Stimulated activated CD4-positive, alpha-beta T cell treated with anti-CD3 and anti-CD28 coated beads, Interleukin-15, amount 100 ng/mL, for 48 hours (primary cell): ENCODE results near the gene RPH3AL.
"Not testable (repeated sequence)": the region's sequence is repeated elsewhere in the genome, so short reads cannot be mapped to it uniquely, and the experiment has no call there.

Experiments
- DNase-seq, 2 donors: peaks; one replicate each; pipeline ENCODE4 v3.0.0-alpha.2; 2020; ENCODE audit warnings: low read depth in 2 of 2

RPH3AL gene

GRCh38 chr17:202501-202951 lies 150.1 kb downstream of the RPH3AL start:
- DNase-seq = no peak

- not testable (repeated sequence) for DNase-seq
Observed at GRCh38 chr17:201736-202135, 150.9 kb downstream of the RPH3AL start.

GRCh38 chr17:201257-201656 lies 151.3 kb downstream of the RPH3AL start:
- not testable (repeated sequence) for DNase-seq

DNA sequence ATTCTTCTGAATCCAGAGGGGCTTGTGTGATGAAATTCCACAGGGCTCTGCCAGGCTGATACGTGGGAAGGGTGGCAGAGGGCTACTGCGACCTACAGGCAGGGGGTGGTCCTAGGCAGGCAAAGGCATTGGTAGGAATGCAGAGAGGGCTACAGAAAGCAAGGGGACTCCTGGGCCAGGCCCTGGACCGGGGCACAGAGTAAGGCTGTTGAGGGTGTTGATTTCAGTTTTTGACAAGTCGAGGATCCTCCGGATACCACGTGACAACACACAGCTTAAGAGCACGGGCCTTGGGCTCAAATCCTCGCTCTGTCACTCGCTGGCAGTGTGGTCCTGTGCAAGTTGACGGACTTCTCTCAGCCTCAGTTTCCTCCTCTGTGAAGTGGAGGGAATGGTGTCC lies 152.0 kb downstream of the RPH3AL start:
- no peak for DNase-seq

DNA sequence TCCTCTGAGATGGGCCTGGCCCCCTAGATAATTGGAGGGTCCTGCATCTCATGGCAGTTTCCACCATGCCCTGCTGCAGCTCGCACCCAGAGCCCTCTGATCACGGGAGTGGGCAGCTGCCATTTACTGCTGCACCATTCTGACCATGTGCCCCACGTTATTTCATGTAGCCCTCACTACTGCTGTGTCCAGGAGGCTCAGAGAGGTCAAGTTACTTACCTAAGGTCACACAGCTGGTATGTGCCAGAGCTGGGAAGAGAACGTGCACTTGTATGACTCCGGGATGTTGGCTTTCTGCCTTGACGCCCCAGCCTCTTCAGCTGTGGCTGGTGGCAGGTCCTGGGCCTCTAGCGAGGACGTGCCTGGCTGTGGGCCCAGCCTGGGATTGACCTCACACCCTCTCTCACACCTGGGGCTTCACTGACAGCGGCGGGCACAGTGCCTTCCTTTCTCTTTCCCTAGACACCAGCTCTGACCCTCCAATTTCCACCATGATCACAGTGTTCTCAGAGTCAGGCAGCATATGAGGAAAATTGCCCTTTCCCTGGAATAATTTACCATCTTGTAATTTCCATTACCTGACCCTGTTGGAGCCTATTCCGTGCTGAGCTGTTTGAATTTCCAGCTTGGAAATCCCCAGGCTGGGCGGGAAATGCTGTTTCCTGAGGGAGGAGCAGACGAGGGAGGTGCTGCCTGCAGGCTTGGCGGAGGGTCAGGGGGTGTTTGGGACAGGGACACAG lies 152.6 kb downstream of the RPH3AL start:
- no peak for DNase-seq

DNA sequence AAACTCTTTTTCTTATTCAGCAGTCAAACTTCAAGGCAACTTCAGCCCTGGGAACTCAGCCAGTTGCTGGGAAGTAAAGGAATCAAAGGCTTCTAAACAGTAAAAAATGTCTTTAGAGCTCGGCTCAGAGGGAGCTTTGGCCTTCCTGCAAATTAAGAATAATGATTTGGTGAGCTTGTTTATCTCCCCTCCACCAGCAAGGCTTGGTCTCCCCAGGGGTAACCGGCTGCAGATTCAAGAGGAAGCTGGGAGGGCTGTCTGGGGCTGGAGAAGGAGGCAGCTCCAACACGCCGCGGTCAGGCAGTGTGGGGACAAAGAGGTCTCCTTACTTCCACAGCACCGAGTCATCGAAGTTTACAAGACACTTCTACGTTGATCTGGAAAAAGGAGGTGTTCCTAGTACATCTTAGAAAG lies 153.4 kb downstream of the RPH3AL start:
- DNase-seq = no peak

- not testable (repeated sequence) for DNase-seq
Observed at GRCh38 chr17:198225-198624, 154.4 kb downstream of the RPH3AL start.

GRCh38 chr17:197352-197751 lies 155.3 kb downstream of the RPH3AL start:
- DNase-seq = no peak

GRCh38 chr17:194828-195602 lies 157.6 kb downstream of the RPH3AL start:
- no peak for DNase-seq

- no peak for DNase-seq
Observed at GRCh38 chr17:193841-194806, 158.5 kb downstream of the RPH3AL start.

DNA sequence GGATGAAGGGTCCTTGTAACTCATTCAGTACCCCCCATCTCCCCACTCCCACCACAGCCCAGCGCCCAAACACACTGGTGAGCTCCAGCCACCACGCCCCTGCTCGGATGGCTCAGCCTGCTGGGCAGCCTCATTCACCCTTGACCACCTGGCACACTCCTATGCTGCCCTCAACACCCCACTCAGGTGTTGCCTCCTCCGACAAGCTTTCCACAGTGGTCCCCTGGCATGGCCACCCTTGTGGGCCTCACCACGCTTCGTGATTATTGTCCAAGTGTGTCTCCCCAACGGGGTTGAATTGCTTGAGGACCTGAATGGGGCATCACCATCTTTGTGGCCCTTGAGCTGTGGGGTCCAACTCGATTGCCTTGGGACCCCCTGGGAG lies 159.2 kb downstream of the RPH3AL start:
- DNase-seq = no peak

DNA sequence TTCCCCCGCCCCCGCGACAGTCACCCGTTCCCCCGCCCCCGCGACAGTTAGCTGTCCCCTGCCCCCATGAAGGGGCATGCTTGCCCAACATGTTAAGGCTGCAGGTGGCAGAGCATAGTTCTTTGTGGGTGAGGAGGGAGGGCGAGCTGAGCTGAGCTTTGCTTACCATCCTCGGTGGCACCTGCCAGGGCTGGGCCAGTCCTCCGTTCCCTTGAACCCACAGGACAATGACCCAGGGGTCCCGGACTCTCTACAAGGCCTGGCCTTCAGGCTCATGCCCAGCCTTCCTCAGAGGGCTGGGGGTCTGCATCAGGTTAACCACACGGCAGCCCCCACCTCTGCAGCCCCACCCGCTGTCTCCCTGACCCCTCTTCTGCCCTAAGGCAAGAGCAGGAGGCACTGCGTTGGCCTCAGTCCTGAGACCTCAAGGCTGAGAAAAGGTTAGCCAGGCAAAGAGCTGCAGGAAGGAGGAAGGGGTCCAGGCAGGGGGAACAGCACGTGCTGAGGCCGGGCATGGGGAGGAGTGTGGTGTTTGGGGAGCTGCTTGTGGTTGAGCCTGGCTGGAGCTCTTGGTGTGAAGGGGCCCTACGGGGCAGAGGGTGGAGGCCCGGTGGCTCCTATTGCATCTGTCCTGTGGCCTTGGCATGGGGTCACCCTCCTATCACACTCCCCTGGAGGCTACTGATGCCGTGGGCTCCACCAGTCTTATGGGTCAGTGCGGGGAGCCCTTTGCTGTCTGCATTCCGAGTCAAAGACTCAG lies 159.8 kb downstream of the RPH3AL start:
- no peak for DNase-seq

- DNase-seq = no peak
Observed at GRCh38 chr17:189444-189843, 163.2 kb downstream of the RPH3AL start.

DNA sequence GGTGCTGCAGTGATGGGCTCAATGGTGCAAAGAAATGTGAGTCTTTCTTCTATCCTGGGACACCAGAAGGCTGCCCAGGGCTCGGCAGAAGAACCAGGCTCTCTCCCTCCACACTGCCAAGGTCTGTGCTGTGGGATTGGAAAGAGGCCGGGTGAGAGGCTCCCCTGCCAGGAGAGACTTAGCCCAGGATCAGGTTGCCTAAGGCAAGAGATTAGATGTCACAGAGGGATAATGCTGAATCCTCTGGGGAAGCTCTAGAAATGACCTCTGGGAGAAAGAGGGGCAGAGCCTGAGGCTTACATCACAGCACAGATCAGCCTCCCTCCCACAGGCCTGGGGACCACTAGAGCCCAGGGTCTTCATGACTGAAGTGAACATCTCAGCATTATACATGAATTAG lies 165.5 kb downstream of the RPH3AL start:
- DNase-seq = no peak

- DNase-seq = peak; percentile 13 to 20
Observed at GRCh38 chr17:185445-186138, 167.0 kb downstream of the RPH3AL start.

GRCh38 chr17:183021-183420 lies 169.6 kb downstream of the RPH3AL start:
- no peak for DNase-seq

DNA sequence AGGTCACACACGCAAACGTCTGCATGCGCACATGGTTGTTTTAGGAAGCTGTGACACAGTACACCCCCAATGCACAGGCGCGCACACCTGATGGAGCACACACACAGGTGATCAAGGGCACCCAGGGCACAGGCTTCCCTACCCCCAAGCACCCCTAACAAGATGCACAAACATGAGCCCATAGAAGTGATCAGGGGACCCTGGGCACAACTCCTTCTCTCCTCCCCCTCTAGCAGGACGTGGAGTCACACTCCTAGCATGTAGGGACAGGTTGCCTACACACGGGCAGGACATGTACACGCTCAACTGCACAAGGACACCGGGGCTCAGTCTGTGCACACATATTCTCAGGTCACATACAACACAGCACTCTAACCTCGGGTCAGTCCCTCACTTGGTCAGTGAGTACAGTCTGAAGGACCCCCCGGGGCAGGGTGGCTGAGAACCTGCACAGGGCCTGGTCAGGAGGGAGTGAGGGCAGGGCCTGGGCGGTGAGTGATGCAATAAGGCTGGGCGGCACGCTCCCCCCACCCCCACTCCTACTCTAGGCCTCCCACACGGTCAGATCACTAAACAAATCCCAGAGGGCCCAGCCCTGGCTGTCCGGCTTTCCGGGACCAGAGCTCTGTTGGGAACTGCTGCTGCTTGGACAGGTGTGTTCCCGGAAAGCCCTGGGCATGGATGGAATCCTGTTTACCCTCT lies 170.4 kb downstream of the RPH3AL start:
- DNase-seq = no peak

DNA sequence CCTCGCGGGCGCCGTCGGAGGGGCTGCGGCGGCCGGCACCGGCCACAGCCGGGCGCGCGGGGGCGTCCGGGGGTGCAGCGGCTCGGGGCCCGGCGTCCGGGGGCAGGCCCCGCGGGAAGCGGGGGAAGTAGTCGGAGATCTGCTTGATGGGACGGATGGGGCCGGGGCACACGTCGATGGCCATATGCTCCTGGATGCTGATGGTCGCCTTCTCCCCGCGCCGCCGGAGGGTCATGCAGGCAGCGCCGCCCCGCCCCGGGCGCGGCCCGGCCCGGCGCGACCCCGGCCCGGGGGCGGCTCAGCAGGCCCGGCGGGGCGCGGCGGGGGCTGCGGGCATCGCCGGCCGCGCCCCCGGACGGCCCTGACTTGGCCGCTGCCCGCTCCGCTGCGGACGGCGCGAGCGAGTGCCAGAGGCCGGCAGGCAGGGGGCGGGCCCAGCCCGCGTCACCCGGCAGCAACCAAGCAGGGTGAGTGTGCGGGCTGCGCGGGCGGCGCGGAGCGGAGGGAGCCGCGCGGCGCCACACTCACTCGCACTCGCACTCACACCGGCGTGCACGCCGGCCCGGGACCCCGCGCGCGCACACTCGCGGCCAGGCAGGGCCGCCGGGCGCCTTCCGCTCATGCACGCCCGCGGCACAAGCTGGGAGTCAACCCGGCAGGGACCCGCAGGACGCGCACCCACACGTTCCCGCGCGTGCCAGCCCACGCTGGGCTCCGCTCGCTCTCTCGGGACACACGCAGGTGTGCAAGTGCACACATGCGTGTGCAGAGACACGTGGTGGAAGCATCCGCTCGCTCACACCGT lies 171.2 kb downstream of the RPH3AL start, which contains the start of gene DOC2B:
DOC2B (minus strand) TSS at position 406 of the 805 bp plus-strand sequence; CDS start at position 235, 171 bp downstream.
- no peak for DNase-seq
